Retinal pigment epithelial cell (primary cell): Measurements from ENCODE around the gene ABCC8.

ENCODE experiments used
- DNase-seq: peaks from one replicate; pipeline ENCODE4 v3.0.0-alpha.2; 2010; ENCODE audit warnings: low read depth
- H3K4me3 ChIP-seq: 2 replicates; pipeline ENCODE4 v1.5.1; 2011; ENCODE audit warnings: mild to moderate bottlenecking, low read length, control low read depth, moderate library complexity
- CTCF ChIP-seq: conservative IDR thresholded peaks from 2 replicates; pipeline ENCODE4 v1.5.1; 2011; ENCODE audit warnings: low read depth, low read length, control low read depth, inconsistent platforms

Gene ABCC8

GRCh38 chr11:17408641-17409040 is 68.0 kb downstream of the ABCC8 start:
- no peak for TF ChIP-seq CTCF
- no peak for DNase-seq

GRCh38 chr11:17408026-17408425 is 68.6 kb downstream of the ABCC8 start:
- no peak for DNase-seq
- no peak for TF ChIP-seq CTCF
- H3K4me3 ChIP-seq = no peak overlapping the region

More at GRCh38 chr11:17408641-17409040, 68.0 kb downstream of the ABCC8 start:
- H3K4me3 ChIP-seq = no peak overlapping the region

GRCh38 chr11:17407575-17407974 is 69.1 kb downstream of the ABCC8 start:
- no peak for DNase-seq
- no peak for TF ChIP-seq CTCF
- H3K4me3 ChIP-seq = no peak overlapping the region

- H3K4me3 ChIP-seq = no peak overlapping the region
- no peak for DNase-seq
- no peak for TF ChIP-seq CTCF
These were observed 69.9 kb downstream of the ABCC8 start for GRCh38 chr11:17406818-17407149.

GRCh38 chr11:17406082-17406817 is 70.4 kb downstream of the ABCC8 start:
- no peak overlapping the region for H3K4me3 ChIP-seq
- no peak for TF ChIP-seq CTCF
- DNase-seq = no peak

- DNase-seq = no peak
- H3K4me3 ChIP-seq = no peak overlapping the region
- peak; percentile 6 for TF ChIP-seq CTCF
These were observed 71.2 kb downstream of the ABCC8 start for GRCh38 chr11:17405232-17406005.
